B cell (primary cell): ENCODE measurements around the gene GLRX5. TPM values are rescaled to one million over a fixed set of nuclear protein-coding genes. Genes with fewer than 3 reads are reported as not detected.
A peak's percentile ranks its signal among the peaks of the same experiment; 100 is the strongest.

Experiments
- ATAC-seq: fragments of 200-7000 bp; cut with Tn5 transposase; one replicate; pipeline ENCODE4 v1.10.0; 2021; ENCODE audit warnings: low read depth, mild to moderate bottlenecking, moderate number of reproducible peaks, moderate library complexity
- CTCF ChIA-PET: fragments of 350-600 bp; sonication (Branson Sonifier 250); formaldehyde crosslinking; loops from one replicate; lab custom pipeline; 2021; ENCODE audit warnings: antibody characterized with exemption, inconsistent platforms; lab: Charles Lee
- POLR2A ChIA-PET: fragments of 350-600 bp; sonication (Branson Sonifier 250); formaldehyde crosslinking; loops from one replicate; lab custom pipeline; 2021; ENCODE audit warnings: antibody characterized with exemption; lab: Charles Lee
- DNase-seq: peaks from one replicate; pipeline ENCODE4 v3.0.0; 2013
- H2AFZ ChIP-seq: 2 replicates; pipeline ENCODE4 v1.6.1; 2012; ENCODE audit warnings: mild to moderate bottlenecking, low read depth, low read length; ENCODE audit not compliant: insufficient read depth, poor library complexity, severe bottlenecking
- H3K27ac ChIP-seq, 2 donors: 1 replicate in 1 of 2; 2 replicates in 1 of 2; pipeline ENCODE4 v1.5.1; 2012 to 2013; ENCODE audit warnings: low read length in 2 of 2, mild to moderate bottlenecking in 2 of 2, moderate library complexity in 1 of 2
- H3K27me3 ChIP-seq, 4 experiments: fragments of 200-600 bp in 1 of 4; sonication (generic) in 1 of 4; replicated peaks in 1 of 4; 1 replicate in 2 of 4; 2 replicates in 2 of 4; pipeline versions ENCODE4 v1.6.1 to v1.7.0; 2013 to 2016; ENCODE audit warnings: low read length in 3 of 4, mild to moderate bottlenecking in 2 of 4, mixed read lengths in 1 of 4, moderate library complexity in 1 of 4; ENCODE audit not compliant: insufficient read depth in 4 of 4, control insufficient read depth in 3 of 4; ENCODE audit errors: control extremely low read depth in 1 of 4
- H3K36me3 ChIP-seq, 2 experiments: replicated peaks in 1 of 2; 1 replicate in 1 of 2; 2 replicates in 1 of 2; pipeline versions ENCODE4 v1.6.1 to v1.7.1; 2013; ENCODE audit warnings: low read length in 1 of 2; ENCODE audit not compliant: insufficient read depth in 2 of 2, control insufficient read depth in 1 of 2; ENCODE audit errors: control extremely low read depth in 1 of 2, extremely low read depth in 1 of 2
- H3K4me1 ChIP-seq, 2 donors: fragments of 200-600 bp in 1 of 2; sonication (generic) in 1 of 2; 1 replicate in 1 of 2; 2 replicates in 1 of 2; pipeline versions ENCODE4 v1.5.1 to v1.6.1; 2013 to 2017; ENCODE audit warnings: low read length in 2 of 2; ENCODE audit not compliant: control insufficient read depth in 2 of 2, insufficient read depth in 2 of 2
- H3K4me2 ChIP-seq: replicated peaks from 2 replicates; pipeline ENCODE3; 2012; ENCODE audit warnings: mild to moderate bottlenecking, low read depth, low read length; ENCODE audit not compliant: poor library complexity, severe bottlenecking
- H3K4me3 ChIP-seq, 5 experiments: fragments of 200-600 bp in 1 of 5; sonication (generic) in 1 of 5; 1 replicate in 3 of 5; 2 replicates in 2 of 5; pipeline versions ENCODE4 v1.5.1 to v1.7.0; 2011 to 2016; ENCODE audit warnings: low read length in 4 of 5, mild to moderate bottlenecking in 4 of 5, low read depth in 2 of 5, control low read depth in 1 of 5, moderate library complexity in 1 of 5; ENCODE audit not compliant: insufficient read depth in 1 of 5; ENCODE audit errors: control extremely low read depth in 1 of 5, extremely low read depth in 1 of 5
- H3K79me2 ChIP-seq: fragments of 200-600 bp; sonication (generic); one replicate; pipeline ENCODE4 v1.6.0; 2016; ENCODE audit warnings: low read length; ENCODE audit not compliant: control insufficient read depth, insufficient read depth
- H3K9ac ChIP-seq: fragments of 200-600 bp; sonication (generic); 2 replicates; pipeline ENCODE4 v1.6.1; 2017; ENCODE audit warnings: mild to moderate bottlenecking, low read length, moderate library complexity
- H3K9me3 ChIP-seq, 3 donors: one replicate each; pipeline versions ENCODE4 v1.6.1 to v1.7.1; 2013; ENCODE audit warnings: low read length in 2 of 3; ENCODE audit not compliant: control insufficient read depth in 2 of 3, insufficient read depth in 1 of 3; ENCODE audit errors: control extremely low read depth in 1 of 3
- H4K20me1 ChIP-seq: 2 replicates; pipeline ENCODE4 v1.6.0; 2012; ENCODE audit warnings: mild to moderate bottlenecking, low read length; ENCODE audit not compliant: insufficient read depth, control insufficient read depth, poor library complexity, severe bottlenecking
- H3K27ac Mint-ChIP-seq: one replicate; pipeline ENCODE4 v1.8.0; 2021; ENCODE audit warnings: mixed read lengths
- H3K27me3 Mint-ChIP-seq: one replicate; pipeline ENCODE4 v1.8.0; 2021; ENCODE audit warnings: mixed read lengths
- H3K4me1 Mint-ChIP-seq: one replicate; pipeline ENCODE4 v1.8.0; 2021; ENCODE audit warnings: mixed read lengths
- H3K4me3 Mint-ChIP-seq: one replicate; pipeline ENCODE4 v1.8.0; 2021; ENCODE audit warnings: mixed read lengths
- H3K9me3 Mint-ChIP-seq: one replicate; pipeline ENCODE4 v1.8.0; 2022; ENCODE audit warnings: mixed read lengths; ENCODE audit not compliant: insufficient read depth
- CTCF ChIP-seq: fragments of 200-600 bp; IDR thresholded peaks from one replicate; pipeline ENCODE4 v1.8.0; 2022; ENCODE audit warnings: antibody characterized with exemption, mild to moderate bottlenecking
- EZH2 ChIP-seq: IDR thresholded peaks from 2 replicates; pipeline ENCODE4 v1.6.1; 2012; ENCODE audit warnings: borderline replicate concordance, low read depth, mild to moderate bottlenecking, moderate library complexity, low read length; ENCODE audit not compliant: insufficient read depth, poor library complexity, severe bottlenecking
- WGBS: methylation state at CpG from one replicate; pipeline ENCODE4 v1.1.5; 2013; ENCODE audit warnings: missing lambda C conversion rate; ENCODE audit not compliant: insufficient coverage; 5-methylcytosine and 5-hydroxymethylcytosine counted together
- intact Hi-C: fragments of 100-400 bp; cut with micrococcal nuclease; formaldehyde crosslinking; loops from one replicate; pipeline ENCODE4 v1.10.0; 2022
- polyA plus RNA-seq: library from polyadenylated mRNA; depleted of rRNA; stranded (reverse); fragments of >200 nt; gene quantifications from 2 replicates; pipeline ENCODE4 v1.2.3, GENCODE V29; 2012
- total RNA-seq, 2 donors: library from RNA; stranded (reverse); fragments of 120-200 nt in 1 of 2; gene quantifications; 1 replicate in 1 of 2; 2 replicates in 1 of 2; pipeline versions ENCODE4 v1.2.3 to v1.2.4, GENCODE V29; 2013 to 2022

The GLRX5 gene
- total and polyA plus RNA-seq, 2 donors (not counting 1 experiment from before 2014, with no cell fraction given), result 7.8 to 18.4 TPM

- H3K27me3 ChIP-seq, result no peaks in the 10 kb centered on the region
- peaks cover 0 to 24% of the 10 kb centered on the region in 2 experiments for H3K36me3 ChIP-seq
- H3K4me1 ChIP-seq, result peaks cover 45 to 81% of the 10 kb centered on the region in 2 donors
- no peak for TF ChIP-seq EZH2
- no peak for TF ChIP-seq CTCF
- H3K27ac ChIP-seq, result peak overlapping the region; percentile 28 to 97
- H3K9me3 ChIP-seq, result peaks cover 0 to 2% (median 0%) of the 10 kb centered on the region in 3 donors
- H3K79me2 ChIP-seq, result peaks cover 85% of the 10 kb centered on the region
- WGBS, result 72% methylated on average over 4 of the region's 4 CpGs
- no peaks in the 10 kb centered on the region for H3K27me3 Mint-ChIP-seq
- no peaks in the 10 kb centered on the region for H3K9me3 Mint-ChIP-seq
- peaks cover 11% of the 10 kb centered on the region for H4K20me1 ChIP-seq
- no peak overlapping the region for H2AFZ ChIP-seq
- intact Hi-C loops, result no loop called here
- H3K4me1 Mint-ChIP-seq, result peaks cover 84% of the 10 kb centered on the region
- DNase-seq (no peak), ATAC-seq (no peak)
- peak overlapping the region; percentile 95 for H3K27ac Mint-ChIP-seq
- ChIA-PET CTCF (interaction anchor here (0.7 to 2.2 kb wide), 12 partner anchors 10 to 54 kb away, joined by 3 to 16 read pairs (median 4); partner anchors contain the start of gene SYNE3), POLR2A (interaction anchor here (0.7 to 2.9 kb wide), 3 partner anchors 10 to 34 kb away, joined by 3 to 22 read pairs (median 3); partner anchors contain the start of gene SYNE3)
- H3K4me3 ChIP-seq, result peak overlapping the region in 1 of 5 experiments; percentile 53
- H3K9ac ChIP-seq, result peak overlapping the region; percentile 55
- H3K4me3 Mint-ChIP-seq, result peak overlapping the region; percentile 70
- peak overlapping the region; percentile 77 for H3K4me2 ChIP-seq
These were observed 38.1 kb upstream of the GLRX5 start for GRCh38 chr14:95496690-95497259.

- Histone ChIP-seq H3K36me3 (peaks cover 0 to 30% of the 10 kb centered on the region in 2 experiments), H3K4me2 (peak overlapping the region; percentile 17), H3K27ac (peak overlapping the region in 1 of 2 donors; percentile 97), H3K9ac (no peak overlapping the region), H4K20me1 (peaks cover 19% of the 10 kb centered on the region), H3K79me2 (peaks cover 85% of the 10 kb centered on the region), H3K4me3 (no peak overlapping the region), H3K27me3 (no peaks in the 10 kb centered on the region), H3K4me1 (peaks cover 48 to 87% of the 10 kb centered on the region in 2 donors), H3K9me3 (no peaks in the 10 kb centered on the region), H2AFZ (no peak overlapping the region)
- Mint-ChIP-seq H3K4me1 (peaks cover 85% of the 10 kb centered on the region), H3K9me3 (no peaks in the 10 kb centered on the region), H3K4me3 (peak overlapping the region; percentile 7), H3K27ac (peak overlapping the region; percentile 32), H3K27me3 (no peaks in the 10 kb centered on the region)
- ChIA-PET CTCF (interaction anchor here (1.1 to 2.2 kb wide), 5 partner anchors 11 to 55 kb away, joined by 3 to 16 read pairs (median 6); no protein-coding TSS in a partner anchor), POLR2A (no interaction called here)
- 70% methylated on average over 6 of the region's 9 CpGs for WGBS
- no peak for TF ChIP-seq EZH2
- no peak for TF ChIP-seq CTCF
- intact Hi-C loops, result no loop called here
- ATAC-seq, result no peak
- DNase-seq, result peak; percentile 27
These were observed 37.3 kb upstream of the GLRX5 start for GRCh38 chr14:95497561-95498011.
